Glomerular visceral epithelial cell (primary cell): ENCODE measurements around the gene FBXO21.
"Not testable (repeated sequence)": the region's sequence is repeated elsewhere in the genome, so short reads cannot be mapped to it uniquely, and the experiment has no call there.

Experiments
- DNase-seq: peaks from one replicate; pipeline ENCODE4 v3.0.0-alpha.2; 2016; ENCODE audit errors: extremely low spot score

Gene FBXO21

DNA sequence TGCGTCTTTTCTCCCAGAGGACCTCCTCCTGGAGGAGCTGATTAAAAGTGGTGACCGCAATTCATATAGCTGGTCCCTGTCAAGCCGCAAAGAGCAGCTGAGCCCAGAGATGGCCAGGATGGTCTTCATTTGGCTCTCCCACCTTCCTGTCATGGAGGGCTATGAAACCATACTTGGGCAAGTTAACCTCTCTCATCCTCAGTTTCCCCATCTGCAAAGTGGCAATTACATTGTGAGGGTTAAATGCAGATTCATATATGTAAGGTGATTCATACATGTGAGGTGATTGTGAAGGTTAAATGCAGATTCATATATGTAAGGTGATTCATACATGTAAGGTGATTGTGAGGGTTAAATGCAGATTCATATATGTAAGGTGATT lies 87.5 kb downstream of the FBXO21 start:
- DNase-seq: no peak

DNA sequence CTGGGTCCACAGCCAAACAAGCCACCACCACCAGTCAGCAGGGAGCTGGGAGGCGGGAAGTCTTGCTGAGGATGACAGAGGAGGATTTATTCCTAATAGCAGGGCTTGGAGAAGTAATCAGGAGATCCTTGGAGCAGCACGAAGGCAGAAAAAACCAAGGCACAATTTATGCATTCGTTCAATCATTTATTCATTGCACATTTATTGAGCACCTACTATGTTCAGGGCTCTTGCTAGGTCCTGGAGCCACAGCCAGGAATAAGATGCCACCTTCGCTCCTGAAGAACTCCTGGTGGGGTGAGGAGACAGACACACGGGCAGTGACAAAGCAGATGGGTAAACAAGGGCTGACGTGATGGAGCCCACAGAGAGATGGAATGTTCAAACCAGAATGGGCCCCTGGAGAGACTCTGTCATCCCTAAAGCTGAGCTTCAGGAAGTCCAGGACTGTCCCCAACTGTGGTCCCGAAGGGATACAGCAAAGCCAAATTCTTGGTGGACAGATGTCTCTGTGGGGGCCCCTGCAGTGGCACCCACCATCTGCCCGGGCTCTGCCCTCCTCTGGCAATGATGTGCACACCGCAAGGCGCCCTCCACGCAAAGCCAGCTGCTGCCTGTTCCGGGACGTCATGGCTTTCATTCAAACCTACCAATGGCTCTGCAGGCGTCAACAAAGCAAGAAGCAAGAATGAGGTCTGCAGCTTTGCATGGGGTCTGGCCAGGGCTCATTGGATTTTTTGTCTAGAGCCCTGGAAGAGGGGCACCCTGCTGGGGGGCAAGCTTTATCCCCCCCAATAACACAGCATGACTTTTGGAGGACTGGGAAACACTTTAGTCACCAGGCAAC lies 88.1 kb downstream of the FBXO21 start:
- no peak for DNase-seq

- DNase-seq: no peak
These were observed 89.2 kb downstream of the FBXO21 start for GRCh38 chr12:117100851-117101673.

GRCh38 chr12:117100251-117100650 lies 90.0 kb downstream of the FBXO21 start:
- no peak for DNase-seq

DNA sequence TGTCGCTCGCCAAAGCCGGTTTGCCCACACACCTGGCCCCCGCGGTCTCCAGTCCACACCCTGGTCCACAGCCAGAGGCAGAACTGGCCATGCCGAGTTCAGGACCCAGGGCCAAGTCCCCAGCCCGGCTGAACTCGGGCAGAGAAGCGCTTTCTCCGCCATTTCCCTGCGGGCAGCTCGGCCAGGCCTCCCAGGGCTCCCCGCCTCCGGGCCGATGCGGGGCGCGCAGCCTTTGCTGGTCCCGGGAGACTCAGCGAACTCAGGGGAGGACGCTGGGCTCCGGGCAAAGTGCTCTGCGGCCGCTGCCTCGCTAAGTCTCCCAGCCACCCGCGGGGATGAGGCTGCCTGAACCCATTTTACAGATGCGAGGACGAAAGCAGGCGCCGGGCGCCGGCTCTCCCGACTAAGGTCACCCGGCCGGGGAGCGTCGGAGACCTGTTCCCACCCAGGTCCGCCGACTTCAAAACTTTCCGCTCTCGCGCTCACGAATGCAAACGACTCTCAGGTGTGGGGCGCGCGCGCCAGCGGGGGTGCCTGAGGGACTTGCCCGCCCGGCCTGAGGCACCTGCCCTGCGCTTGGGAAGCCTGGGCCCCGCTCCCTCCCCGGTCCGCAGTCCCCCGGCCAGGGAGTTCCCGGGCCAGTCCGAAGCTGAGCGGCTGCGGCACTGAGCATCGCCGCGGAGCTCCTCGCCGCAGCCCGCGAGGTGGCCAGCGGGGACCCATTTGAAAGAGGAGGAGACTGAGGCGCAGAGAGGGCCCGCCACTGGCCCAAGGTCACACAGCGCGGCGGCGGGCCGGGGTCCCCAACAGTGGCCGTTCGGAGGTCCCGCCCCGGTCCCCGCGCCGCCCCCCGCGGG lies 91.7 kb downstream of the FBXO21 start:
- no peak for DNase-seq

DNA sequence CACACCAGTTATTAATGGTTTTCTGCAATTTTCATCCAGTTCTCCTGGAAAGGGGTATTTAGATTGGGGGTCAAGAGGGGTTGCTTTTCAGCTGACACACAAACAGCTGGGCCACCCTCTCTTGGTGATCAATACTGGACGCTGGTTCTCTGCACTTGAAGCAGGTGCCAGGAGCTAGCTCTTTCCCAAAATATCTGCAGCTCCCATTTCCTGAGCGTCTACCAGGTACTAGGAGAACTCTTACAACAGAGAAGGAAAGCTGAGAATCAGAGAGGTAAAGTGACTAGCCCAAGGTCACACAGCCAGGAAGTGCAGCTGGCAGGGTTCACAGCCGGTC lies 92.3 kb downstream of the FBXO21 start:
- no peak for DNase-seq

- no peak for DNase-seq
These were observed 93.1 kb downstream of the FBXO21 start for GRCh38 chr12:117097159-117097558.

- DNase-seq: no peak
These were observed 93.7 kb downstream of the FBXO21 start for GRCh38 chr12:117096501-117097042.

DNA sequence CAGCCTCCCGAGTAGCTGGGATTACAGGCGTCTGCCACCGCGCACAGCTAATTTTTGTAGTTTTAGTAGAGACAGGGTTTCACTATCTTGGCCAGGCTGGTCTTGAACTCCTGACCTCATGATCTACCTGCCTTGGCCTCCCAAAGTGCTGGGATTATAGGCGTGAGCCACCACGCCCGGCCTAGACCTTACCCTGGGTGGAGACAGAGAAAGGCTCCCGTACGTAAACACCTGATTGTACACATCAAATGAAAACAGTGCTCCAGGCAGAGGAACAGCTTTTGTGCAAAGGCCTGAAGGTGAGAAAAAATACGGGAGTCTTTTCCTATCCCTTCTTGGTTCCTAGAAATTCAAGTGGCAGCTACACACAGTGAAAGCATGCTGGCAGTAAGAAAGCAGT lies 95.1 kb downstream of the FBXO21 start:
- not testable (repeated sequence) for DNase-seq

DNA sequence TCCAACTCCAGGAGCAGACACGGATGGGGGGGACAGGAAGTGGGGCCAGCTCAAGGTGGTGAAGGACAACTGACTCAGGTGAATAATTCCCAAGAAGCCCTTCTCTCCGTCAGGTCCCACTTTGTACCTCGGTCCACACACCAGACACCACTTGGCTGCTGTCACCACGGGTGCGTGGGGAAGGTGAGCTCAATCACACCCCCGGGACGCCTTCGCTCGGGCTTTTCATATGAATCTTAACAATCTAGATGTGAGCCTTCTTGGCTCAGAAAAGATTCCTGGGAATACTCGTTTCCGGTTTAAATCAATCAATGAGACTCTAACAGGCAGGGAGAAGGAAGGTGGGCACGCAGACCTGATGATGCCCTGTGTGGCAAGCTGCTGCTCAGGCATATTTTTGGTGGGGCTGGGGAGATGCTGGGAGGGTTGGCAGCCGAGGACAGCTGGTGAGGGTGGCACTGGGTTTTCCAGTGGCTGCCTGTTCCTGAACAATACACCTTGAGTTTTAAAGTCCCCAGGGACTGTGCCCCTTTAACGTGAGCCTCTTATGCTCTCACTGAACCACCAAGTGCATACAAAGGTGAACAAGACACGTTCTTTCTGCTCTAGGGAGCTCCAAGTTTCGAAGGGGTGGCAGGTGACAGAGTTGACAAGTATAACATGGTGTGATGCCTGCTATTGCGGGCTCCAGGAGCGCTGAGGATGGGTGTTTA lies 96.2 kb downstream of the FBXO21 start:
- DNase-seq: no peak

- no peak for DNase-seq
These were observed 96.8 kb downstream of the FBXO21 start for GRCh38 chr12:117093431-117093830.

- DNase-seq: no peak
These were observed 97.4 kb downstream of the FBXO21 start for GRCh38 chr12:117092886-117093285.

DNA sequence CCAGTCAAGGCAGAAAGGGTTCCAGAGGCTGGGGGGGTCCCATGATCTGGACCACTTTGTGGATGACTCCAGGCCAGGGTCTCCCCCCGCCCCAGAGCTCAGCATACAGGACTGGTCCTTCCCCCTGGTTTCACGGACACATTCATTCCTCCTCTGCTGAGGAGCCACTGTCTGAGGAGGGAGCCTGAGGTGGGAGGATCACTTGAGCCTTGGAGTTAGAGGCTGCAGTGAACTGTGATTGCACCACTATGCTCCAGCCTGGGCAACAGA lies 97.8 kb downstream of the FBXO21 start:
- DNase-seq: no peak
